ENCODE data around the gene ZNF263. TPM values are rescaled to one million over a fixed set of nuclear protein-coding genes. Genes with fewer than 3 reads are reported as not detected.

The ZNF263 gene
- total and polyA plus RNA-seq, 11 donors: 5.3 to 18.7 (median 9.6) TPM

DNA sequence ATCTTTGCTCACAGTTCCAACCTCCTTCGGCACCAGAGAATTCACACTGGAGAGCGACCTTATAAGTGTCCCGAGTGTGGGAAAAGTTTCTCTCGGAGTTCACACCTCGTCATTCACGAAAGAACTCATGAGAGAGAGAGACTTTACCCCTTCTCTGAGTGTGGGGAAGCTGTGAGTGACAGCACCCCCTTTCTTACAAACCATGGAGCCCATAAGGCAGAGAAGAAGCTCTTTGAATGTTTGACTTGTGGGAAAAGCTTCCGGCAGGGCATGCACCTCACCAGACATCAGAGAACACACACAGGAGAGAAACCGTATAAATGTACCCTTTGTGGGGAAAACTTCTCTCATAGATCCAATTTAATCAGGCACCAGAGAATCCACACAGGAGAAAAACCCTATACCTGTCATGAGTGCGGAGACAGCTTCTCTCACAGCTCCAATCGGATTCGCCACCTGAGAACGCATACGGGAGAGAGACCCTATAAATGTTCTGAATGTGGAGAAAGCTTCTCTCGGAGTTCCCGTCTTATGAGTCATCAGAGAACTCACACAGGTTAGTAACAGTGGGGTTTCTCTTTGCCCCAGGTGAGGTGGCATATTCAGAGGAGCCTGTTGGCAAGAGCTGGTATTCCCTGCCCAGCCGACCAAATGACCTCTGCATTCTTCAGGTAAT is 6.8 kb downstream of the ZNF263 start:
- ATAC-seq (no peak), DNase-seq (no peak)
- 97 to 99% (median 98%) methylated on average over 16 of the region's 16 CpGs for WGBS, 4 donors
- Histone ChIP-seq H3K4me1 (peaks cover 0 to 8% (median 3%) of the 10 kb centered on the region in 12 donors), H3K27ac (no peak overlapping the region), H3K4me3 (no peak overlapping the region), H3K9me3 (peaks cover 0 to 100% (median 69%) of the 10 kb centered on the region in 12 donors), H3K27me3 (no peaks in the 10 kb centered on the region), H3K36me3 (peaks cover 11 to 86% (median 74%) of the 10 kb centered on the region in 9 donors)
- intact Hi-C loops (cut with DNase I): loop anchor here in 4 of 10 donors (10.0 kb wide), 4 partner anchors 55 to 215 kb away; partner anchors contain the start of genes CLUAP1 (in 2 of the 4), C16orf90 (in 1 of the 4) and ZNF200 (in 1 of the 4)
- TF ChIP-seq POLR2A (IDR thresholded peaks at IDR 0.05): no peak
- TF ChIP-seq, protein P1, sequence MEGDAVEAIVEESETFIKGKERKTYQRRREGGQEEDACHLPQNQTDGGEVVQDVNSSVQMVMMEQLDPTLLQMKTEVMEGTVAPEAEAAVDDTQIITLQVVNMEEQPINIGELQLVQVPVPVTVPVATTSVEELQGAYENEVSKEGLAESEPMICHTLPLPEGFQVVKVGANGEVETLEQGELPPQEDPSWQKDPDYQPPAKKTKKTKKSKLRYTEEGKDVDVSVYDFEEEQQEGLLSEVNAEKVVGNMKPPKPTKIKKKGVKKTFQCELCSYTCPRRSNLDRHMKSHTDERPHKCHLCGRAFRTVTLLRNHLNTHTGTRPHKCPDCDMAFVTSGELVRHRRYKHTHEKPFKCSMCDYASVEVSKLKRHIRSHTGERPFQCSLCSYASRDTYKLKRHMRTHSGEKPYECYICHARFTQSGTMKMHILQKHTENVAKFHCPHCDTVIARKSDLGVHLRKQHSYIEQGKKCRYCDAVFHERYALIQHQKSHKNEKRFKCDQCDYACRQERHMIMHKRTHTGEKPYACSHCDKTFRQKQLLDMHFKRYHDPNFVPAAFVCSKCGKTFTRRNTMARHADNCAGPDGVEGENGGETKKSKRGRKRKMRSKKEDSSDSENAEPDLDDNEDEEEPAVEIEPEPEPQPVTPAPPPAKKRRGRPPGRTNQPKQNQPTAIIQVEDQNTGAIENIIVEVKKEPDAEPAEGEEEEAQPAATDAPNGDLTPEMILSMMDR (IDR thresholded peaks at IDR 0.05): no peak

DNA sequence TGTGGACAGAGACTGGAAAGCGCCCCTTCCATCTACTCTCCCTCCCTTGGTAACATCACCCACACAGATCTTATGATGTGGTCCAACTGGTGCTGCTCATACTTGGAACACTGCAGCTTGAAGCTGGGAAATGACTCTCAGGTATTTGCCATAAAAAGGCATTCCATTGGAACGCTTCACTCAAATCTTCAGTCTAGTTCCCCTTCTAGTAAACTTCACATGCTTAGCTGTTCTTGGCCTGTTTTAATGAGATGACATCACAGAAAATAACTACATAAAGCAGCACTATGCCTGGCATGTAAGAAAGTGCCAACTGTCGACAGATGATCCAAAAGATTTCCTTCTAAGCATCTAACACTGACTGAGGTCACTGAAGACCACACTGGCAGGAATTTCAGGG is 9.3 kb downstream of the ZNF263 start:
- 88 to 95% (median 92%) methylated on average over 3 of the region's 3 CpGs for WGBS, 4 donors
- intact Hi-C loops (cut with DNase I): loop anchor here in 1 of 10 donors (10.0 kb wide), 1 partner anchor 202 kb away; the partner anchor contains the start of gene C16orf90
- Histone ChIP-seq H3K27ac (no peak overlapping the region), H3K27me3 (no peaks in the 10 kb centered on the region), H3K4me1 (no peaks in the 10 kb centered on the region), H3K36me3 (peaks cover 11 to 65% (median 49%) of the 10 kb centered on the region in 9 donors), H3K4me3 (no peak overlapping the region), H3K9me3 (peaks cover 0 to 100% (median 79%) of the 10 kb centered on the region in 12 donors)
- ATAC-seq (no peak), DNase-seq (no peak)
- TF ChIP-seq, protein P1 (IDR thresholded peaks at IDR 0.05): no peak
- no peak for TF ChIP-seq POLR2A (IDR thresholded peaks at IDR 0.05)

DNA sequence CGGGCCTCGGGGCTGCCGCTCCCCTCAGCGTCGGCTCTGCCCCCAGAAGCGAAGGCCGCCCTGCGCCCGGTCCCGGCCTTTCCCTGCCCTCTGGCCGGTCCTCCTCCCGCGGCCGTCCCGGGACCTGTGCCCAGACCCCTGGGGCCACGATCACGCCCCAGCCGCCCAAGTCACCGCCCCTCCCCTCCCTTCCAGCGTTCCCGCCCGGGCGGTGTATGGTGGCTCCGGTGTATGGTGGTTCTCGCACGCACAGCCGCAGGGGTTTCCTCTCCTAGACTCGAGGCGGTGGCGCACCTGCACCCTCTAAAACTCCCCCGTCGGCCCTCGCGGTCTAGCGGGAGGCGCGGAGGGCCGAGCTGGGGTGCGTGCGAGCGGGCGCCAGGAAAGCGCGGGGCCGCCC is 11.9 kb downstream of the ZNF263 start:
- H3K4me3 ChIP-seq: no peak overlapping the region
- peaks cover 5 to 53% (median 32%) of the 10 kb centered on the region in 9 donors for H3K36me3 ChIP-seq
- no peak overlapping the region for H3K27ac ChIP-seq
- H3K9me3 ChIP-seq: peaks cover 0 to 100% (median 72%) of the 10 kb centered on the region in 12 donors
- TF ChIP-seq, protein P1 (IDR thresholded peaks at IDR 0.05): no peak
- TF ChIP-seq POLR2A (IDR thresholded peaks at IDR 0.05): no peak
- 35 to 50% (median 39%) methylated on average over 36 to 45 of the region's 45 CpGs for WGBS, 4 donors
- intact Hi-C loops (cut with DNase I): loop anchor here in 1 of 10 donors (10.0 kb wide), 1 partner anchor 200 kb away; the partner anchor contains the start of gene C16orf90
- DNase-seq: peak in 1 of 5 donors; percentile 23
- H3K27me3 ChIP-seq: no peaks in the 10 kb centered on the region
- no peaks in the 10 kb centered on the region for H3K4me1 ChIP-seq
- ATAC-seq: peak in 2 of 4 donors; percentile 55

DNA sequence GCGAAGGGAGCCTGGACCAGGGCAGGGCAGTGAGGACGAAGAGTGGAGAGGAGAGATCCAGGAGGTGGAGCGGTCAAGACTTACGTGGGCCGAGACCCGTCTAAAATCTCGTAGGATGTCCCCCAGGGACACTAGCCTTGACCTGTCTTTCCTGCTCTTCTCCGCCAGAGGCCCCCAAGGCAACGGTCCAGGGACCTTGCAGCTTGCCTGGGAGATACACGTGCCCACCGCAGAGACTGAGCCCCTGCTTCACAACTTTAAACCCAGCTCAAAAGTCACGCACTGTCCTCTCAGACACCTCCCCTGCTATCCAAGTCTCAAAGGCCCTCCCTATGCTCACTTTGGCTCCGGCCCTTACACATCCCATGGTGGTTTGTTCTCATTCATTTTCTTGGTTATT is 12.5 kb downstream of the ZNF263 start:
- H3K9me3 ChIP-seq: peaks cover 0 to 100% (median 72%) of the 10 kb centered on the region in 12 donors
- intact Hi-C loops (cut with DNase I): loop anchor here in 1 of 10 donors (10.0 kb wide), 1 partner anchor 199 kb away; the partner anchor contains the start of gene C16orf90
- TF ChIP-seq, protein P1 (IDR thresholded peaks at IDR 0.05): no peak
- no peak for TF ChIP-seq POLR2A (IDR thresholded peaks at IDR 0.05)
- 64 to 82% (median 74%) methylated on average over 13 of the region's 13 CpGs for WGBS, 4 donors
- DNase-seq: no peak
- H3K27me3 ChIP-seq: no peaks in the 10 kb centered on the region
- peak in 2 of 4 donors; percentile 13 to 31 for ATAC-seq
- H3K36me3 ChIP-seq: peaks cover 0 to 52% (median 27%) of the 10 kb centered on the region in 9 donors
- no peaks in the 10 kb centered on the region for H3K4me1 ChIP-seq
- no peak overlapping the region for H3K27ac ChIP-seq
- no peak overlapping the region for H3K4me3 ChIP-seq
